Left forelimb (tissue), 1 donor: Measurements from ENCODE around the gene HAUS7.

Experiments used
- DNase-seq: peaks from one replicate; pipeline ENCODE4 v3.0.0-alpha.2; 2018; ENCODE audit warnings: low spot score

Gene HAUS7

GRCh38 chrX:153499341-153499740 is 29.0 kb upstream of the HAUS7 start:
- no peak for DNase-seq

- no peak for DNase-seq
Measured at GRCh38 chrX:153498453-153498852, 28.1 kb upstream of the HAUS7 start.

GRCh38 chrX:153496590-153496959 is 26.2 kb upstream of the HAUS7 start:
- DNase-seq, result no peak

- DNase-seq, result no peak
Measured at GRCh38 chrX:153495903-153496589, 25.7 kb upstream of the HAUS7 start.

DNA sequence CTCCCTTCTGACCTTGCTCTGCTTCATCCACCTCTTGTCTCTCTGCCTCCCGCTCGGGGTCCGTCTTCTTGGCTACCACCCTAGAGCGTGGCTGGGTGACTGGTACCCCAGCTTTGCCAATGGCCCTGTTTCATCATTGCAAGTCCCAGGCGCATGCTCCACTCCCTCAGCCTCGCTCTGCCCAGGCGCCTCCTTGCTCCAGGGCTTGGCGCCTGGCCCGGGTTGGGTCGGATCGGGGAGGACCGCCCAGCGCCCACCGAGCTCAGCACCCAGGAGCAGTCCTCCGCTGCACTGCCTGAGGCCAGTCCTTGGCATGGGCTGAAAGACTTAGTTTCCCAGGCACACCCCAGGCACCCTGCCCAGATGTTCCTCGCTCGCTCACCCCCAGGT is 25.0 kb upstream of the HAUS7 start:
- DNase-seq, result no peak

DNA sequence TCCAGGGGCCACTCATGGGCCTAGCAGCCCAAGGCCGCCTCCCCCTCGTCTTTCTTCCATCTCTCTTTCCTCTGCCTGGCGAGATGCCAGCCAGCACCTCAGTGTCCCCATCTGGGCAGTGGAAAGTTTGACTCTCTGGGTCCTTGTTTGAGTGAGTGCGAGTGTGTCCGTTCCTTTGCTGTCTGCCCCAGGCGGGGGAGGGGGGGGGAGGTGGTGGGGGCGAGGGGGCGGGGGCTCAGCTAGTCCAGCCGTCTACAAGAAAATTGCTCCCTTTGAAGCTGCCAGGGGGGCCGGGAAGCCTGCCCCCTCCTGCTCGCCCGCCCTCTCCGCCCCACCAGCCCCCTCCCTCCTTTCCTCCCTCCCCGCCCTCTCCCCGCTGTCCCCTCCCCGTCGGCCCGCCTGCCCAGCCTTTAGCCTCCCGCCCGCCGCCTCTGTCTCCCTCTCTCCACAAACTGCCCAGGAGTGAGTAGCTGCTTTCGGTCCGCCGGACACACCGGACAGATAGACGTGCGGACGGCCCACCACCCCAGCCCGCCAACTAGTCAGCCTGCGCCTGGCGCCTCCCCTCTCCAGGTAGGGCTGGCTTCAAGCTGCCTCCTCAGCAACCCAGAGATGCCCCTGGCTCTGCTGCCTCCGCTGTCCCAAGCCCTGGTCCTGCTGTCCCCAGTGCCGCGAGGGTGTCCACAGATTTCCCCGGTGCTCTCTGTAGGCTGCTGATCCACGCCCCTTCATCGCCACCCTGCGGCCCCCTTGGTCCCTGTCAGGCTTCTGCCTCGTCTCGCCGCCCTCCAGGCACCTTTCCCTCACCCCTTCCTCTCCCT is 24.4 kb upstream of the HAUS7 start, which contains the start of gene BGN:
BGN (plus strand) TSS at position 440 of the 821 bp plus-strand sequence. CDS start 9,652 bp downstream, outside the sequence.
- DNase-seq, result peak; percentile 75

DNA sequence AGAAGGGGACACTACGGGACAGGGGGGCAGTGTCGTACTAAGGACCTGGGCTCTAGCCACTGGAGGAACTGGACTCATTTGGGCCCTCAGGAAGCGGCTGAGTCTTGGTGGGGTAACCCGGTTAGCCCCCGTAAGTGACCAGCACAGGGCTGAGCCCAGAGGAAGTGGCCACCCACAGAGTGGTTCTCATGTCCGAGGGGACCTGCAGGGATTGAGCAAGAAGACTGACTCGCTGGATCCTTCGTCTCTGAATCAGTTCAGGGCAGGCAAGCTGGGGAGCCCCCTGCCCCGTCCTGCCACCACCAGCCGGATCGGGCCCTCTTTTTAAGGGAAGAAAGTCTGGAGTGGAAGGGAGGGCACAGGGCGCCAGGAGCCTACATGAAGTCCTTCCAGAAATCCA is 23.7 kb upstream of the HAUS7 start:
- DNase-seq, result no peak

DNA sequence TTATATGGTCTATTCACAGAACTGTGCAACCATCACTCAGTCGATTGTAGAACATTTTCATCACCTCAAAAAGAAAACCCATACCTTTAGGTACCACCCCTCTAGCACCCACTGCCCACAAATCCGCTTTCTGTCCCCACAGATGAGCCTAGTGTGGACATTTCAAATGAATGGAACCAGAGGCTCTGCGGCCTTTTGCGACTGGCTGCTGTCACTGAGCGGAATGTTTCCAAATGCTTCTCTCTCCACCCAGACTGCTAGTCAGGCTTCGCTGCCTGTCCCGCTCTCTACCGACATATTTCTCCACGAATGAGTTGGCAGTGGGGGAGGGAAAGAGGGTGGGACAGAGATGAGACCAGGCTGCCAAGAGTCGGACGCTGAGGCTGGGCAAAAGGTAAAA is 22.7 kb upstream of the HAUS7 start:
- no peak for DNase-seq

DNA sequence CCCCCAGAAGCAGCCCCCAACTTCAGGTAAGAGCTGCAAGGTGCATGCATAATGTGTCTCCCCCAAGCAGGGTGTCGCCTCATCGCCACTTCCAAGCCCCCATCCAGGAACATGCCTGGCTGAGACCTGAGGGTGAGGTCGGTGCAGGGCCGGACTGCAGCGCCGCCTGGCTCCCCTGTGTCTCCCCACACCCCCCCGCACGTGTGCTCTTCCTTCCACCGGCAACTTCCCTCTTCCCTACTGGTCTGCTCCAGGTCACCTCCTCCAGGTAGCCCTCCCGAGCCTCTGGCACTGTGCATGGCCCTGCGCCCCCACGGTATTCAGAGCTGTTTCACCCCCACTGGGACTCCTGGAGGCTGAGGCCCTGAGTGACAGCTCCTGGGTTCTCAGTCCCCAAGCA is 22.2 kb upstream of the HAUS7 start:
- no peak for DNase-seq

GRCh38 chrX:153491918-153492317 is 21.5 kb upstream of the HAUS7 start:
- DNase-seq, result no peak

GRCh38 chrX:153491351-153491914 is 21.1 kb upstream of the HAUS7 start:
- no peak for DNase-seq

DNA sequence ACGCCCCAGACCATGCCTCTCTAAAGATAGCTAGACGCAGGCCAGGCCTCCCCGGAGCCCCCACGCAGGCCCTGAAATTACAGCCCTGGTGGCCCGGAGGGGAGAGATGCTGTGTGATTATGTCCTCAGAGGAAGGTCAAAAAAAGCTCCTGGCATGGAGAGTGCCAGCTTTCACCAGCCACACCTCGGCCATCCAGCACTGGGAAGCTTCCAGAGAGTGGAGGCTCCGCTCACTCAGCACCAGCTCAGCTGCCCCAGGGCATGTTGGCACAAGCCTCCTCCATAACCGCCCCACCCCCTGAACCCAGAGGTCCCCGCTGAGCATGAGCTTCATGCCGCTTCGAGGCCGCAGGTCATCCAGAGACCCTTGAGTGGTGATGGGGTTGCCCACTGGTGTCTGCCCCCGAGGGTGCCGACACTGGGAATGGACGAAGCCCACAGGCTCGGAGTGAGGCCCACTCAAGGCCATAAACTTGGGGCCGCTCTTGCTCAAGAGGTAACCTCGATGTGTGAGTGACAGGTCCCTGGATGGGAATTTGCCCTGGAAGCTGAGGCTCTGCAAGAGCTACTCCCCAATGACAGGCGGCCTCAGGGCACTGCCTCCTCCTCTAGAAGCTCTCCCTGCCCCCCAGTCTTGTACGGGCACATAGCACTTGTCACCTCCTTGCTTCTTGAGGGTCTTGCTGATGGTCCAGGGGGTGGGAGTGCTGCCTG is 20.0 kb upstream of the HAUS7 start:
- DNase-seq, result no peak

DNA sequence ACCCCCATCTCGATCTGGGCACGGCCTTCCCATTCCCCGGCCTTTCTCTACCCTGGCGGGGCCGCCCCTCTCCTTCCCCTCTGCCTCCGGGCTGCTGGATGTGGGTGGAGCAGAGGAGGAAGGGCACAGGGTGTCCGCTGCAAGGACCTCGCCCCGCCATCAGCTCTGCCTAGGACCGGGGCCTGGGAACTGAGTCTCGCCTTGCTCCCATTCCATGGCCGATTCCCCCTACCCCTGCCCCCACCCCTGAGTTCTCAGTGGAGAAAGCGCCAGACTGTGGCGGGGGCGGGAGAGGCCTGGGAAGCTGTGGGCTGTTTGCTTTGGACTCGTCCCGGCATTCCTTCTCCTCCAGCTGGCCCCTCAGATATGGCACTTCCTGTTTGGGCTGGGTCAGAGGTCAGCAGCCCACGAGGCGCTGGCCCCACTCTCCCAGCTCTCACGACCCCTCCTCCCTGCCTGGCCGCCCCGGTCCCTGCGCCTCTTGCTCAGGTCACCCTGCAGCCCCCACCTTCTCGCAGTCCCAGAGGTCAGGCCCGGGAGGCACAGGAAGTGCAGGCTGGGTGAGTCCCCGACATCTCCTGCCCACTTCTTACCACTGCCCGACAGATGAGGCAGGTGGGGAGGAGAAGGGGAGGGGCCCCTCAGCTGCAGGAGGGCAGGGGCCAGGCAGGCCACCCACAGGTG is 18.0 kb upstream of the HAUS7 start:
- DNase-seq, result no peak

GRCh38 chrX:153487590-153488071 is 17.3 kb upstream of the HAUS7 start:
- no peak for DNase-seq

DNA sequence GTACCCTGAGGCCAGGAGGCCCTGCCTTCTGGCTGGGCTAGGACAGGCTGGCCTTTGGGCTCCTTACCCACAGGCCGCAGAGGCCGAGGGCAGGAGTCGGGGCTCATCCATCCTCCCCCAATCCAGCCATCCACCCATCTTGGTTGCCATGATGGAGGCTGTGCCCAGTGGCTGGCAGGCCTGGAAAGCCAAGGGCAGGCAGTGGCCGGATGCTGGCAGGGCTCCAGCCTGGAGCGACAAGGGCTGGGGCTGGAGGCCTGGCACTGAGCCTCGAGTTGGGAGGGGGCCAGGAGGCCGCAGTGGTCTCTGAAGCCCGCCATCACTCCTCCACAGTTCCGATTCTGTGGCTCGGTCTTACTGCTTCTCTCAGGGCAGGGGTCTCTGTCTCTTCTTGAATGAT is 15.8 kb upstream of the HAUS7 start:
- DNase-seq, result no peak

DNA sequence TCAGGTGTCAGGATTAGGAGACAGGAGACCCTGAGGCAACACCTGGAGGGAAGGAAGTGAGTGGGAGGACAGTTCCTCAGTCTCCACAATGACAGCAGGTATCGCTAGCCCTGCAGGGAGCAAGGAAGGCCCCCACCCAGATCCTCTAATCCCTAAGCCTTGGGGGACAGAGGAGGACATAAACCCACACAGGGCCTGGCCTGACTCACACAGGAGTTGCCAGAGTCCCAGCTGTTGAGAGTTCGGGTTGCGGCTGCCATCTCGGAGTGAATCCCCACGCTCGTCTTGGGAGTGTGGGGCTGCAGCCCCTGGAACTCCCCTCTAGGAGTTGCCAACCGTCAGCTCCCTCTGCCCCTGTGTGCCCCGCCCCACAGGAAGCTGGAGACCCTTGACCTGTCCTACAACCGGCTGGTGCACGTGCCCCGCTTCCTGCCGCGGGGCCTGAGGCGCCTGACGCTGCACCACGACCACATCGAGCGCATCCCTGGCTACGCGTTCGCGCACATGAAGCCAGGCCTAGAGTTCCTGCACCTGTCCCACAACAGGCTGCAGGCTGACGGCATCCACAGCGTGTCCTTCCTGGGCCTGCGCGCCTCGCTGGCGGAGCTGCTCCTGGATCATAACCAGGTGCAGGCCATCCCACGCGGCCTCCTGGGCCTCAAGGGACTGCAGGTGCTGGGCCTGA is 15.2 kb upstream of the HAUS7 start:
- no peak for DNase-seq

GRCh38 chrX:153482376-153483015 is 12.1 kb upstream of the HAUS7 start:
- DNase-seq, result no peak

- no peak for DNase-seq
Measured at GRCh38 chrX:153481043-153481442, 10.7 kb upstream of the HAUS7 start.

GRCh38 chrX:153478746-153479145 is 8.4 kb upstream of the HAUS7 start:
- DNase-seq, result no peak

DNA sequence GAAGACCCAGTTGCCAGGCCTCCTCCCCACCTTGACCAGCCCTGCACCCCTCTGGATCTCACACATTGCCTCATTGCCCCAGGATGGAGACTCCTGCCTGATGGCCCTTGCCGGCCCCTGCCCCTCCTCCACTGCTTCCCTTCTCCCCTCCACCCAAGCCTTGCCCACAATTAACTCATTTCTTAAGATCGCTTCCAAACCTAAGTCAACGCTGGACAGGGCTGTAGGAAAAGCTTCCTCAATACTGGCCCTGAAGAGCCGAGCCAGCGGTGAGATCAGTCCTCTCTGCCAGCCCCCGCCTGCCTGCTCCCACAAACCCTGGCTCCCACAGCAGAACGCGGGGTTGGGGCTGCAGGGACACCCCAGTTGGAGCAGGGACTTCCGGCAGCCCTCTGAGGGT is 7.5 kb upstream of the HAUS7 start:
- DNase-seq, result no peak

DNA sequence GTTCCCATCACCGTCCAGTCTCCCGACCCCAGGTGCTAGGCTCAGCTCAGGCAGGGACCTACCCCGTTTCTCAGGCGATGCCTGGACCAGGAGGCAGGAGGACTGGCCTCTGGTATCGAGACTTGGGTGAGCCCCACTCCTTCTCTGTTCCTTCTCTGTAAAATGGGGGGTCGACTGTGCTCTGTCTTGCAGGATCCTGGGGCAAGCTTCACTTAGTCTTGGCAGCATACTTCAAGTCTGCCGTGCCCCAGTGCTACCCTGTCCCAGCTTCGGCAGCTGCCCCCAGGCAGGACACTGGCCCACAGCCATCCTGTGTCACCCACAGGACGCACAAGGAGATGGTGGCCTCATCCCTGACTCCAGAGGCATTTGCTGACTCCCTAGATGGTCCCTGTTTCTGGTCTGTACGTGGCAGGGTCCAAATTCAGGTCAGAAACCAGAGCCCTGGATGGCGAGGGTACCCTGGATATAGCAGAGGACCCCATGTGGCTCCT is 7.0 kb upstream of the HAUS7 start:
- DNase-seq, result no peak
